Neuronal stem cell (in vitro differentiated cells): ENCODE data around the gene UBL3.
A peak's percentile ranks its signal among the peaks of the same experiment; 100 is the strongest.

Source experiments
- DNase-seq: peaks from one replicate; pipeline ENCODE4 v3.0.0-alpha.2; 2013; ENCODE audit warnings: low spot score
- H2AFZ ChIP-seq: one replicate; pipeline ENCODE4 v1.6.1; 2013; ENCODE audit warnings: mild to moderate bottlenecking, low read length, inconsistent platforms
- H2AK5ac ChIP-seq: 2 replicates; pipeline ENCODE4 v1.6.1; 2013; ENCODE audit warnings: low read depth, mild to moderate bottlenecking, inconsistent platforms, low read length, moderate library complexity, mixed read lengths
- H2BK120ac ChIP-seq: 2 replicates; pipeline ENCODE4 v1.6.1; 2013; ENCODE audit warnings: low read depth, mild to moderate bottlenecking, inconsistent platforms, low read length, moderate library complexity, mixed read lengths
- H2BK12ac ChIP-seq: one replicate; pipeline ENCODE4 v1.6.1; 2013; ENCODE audit warnings: low read length, inconsistent platforms
- H2BK15ac ChIP-seq: 2 replicates; pipeline ENCODE4 v1.6.1; 2013; ENCODE audit warnings: mild to moderate bottlenecking, low read length, inconsistent platforms, mixed read lengths
- H2BK5ac ChIP-seq: one replicate; pipeline ENCODE4 v1.6.1; 2013; ENCODE audit warnings: inconsistent platforms, mild to moderate bottlenecking, low read length, moderate library complexity
- H3K14ac ChIP-seq: one replicate; pipeline ENCODE4 v1.6.1; 2013; ENCODE audit warnings: low read length, inconsistent platforms
- H3K18ac ChIP-seq: 2 replicates; pipeline ENCODE4 v1.6.1; 2013; ENCODE audit warnings: low read length, inconsistent platforms
- H3K23ac ChIP-seq: 2 replicates; pipeline ENCODE4 v1.6.1; 2013; ENCODE audit warnings: low read depth, mild to moderate bottlenecking, mixed read lengths, low read length, inconsistent platforms; ENCODE audit not compliant: poor library complexity
- H3K27ac ChIP-seq: replicated peaks from 3 replicates; pipeline ENCODE4 v1.5.1; 2013; ENCODE audit warnings: low read length, inconsistent platforms
- H3K27me3 ChIP-seq, 3 experiments: 2 replicates each; pipeline ENCODE4 v1.6.1; 2013; ENCODE audit warnings: low read length in 3 of 3, mild to moderate bottlenecking in 2 of 3, inconsistent platforms in 1 of 3, low read depth in 1 of 3, mixed read lengths in 1 of 3, moderate library complexity in 1 of 3; ENCODE audit not compliant: control insufficient read depth in 3 of 3, insufficient read depth in 3 of 3
- H3K36me3 ChIP-seq, 2 donors: replicated peaks in 1 of 2; 2 replicates each; pipeline ENCODE4 v1.6.1; 2013; ENCODE audit warnings: low read length in 2 of 2; ENCODE audit not compliant: control insufficient read depth in 2 of 2, insufficient read depth in 2 of 2
- H3K4ac ChIP-seq: 2 replicates; pipeline ENCODE4 v1.6.1; 2013; ENCODE audit warnings: inconsistent platforms, mild to moderate bottlenecking, low read length, moderate library complexity
- H3K4me1 ChIP-seq, 2 donors: 1 replicate in 1 of 2; 2 replicates in 1 of 2; pipeline ENCODE4 v1.6.1; 2013; ENCODE audit warnings: low read length in 2 of 2, low read depth in 1 of 2; ENCODE audit not compliant: control insufficient read depth in 2 of 2, insufficient read depth in 1 of 2
- H3K4me2 ChIP-seq: one replicate; pipeline ENCODE4 v1.6.1; 2013; ENCODE audit warnings: mild to moderate bottlenecking, low read length, inconsistent platforms; ENCODE audit not compliant: insufficient read depth, poor library complexity, severe bottlenecking
- H3K4me3 ChIP-seq, 2 donors: 2 replicates each; pipeline ENCODE4 v1.5.1; 2013; ENCODE audit warnings: low read length in 2 of 2, mild to moderate bottlenecking in 2 of 2, inconsistent platforms in 1 of 2, moderate library complexity in 1 of 2
- H3K79me1 ChIP-seq: one replicate; pipeline ENCODE4 v1.6.1; 2013; ENCODE audit warnings: low read depth, mild to moderate bottlenecking, inconsistent platforms, low read length, moderate library complexity
- H3K9ac ChIP-seq: one replicate; pipeline ENCODE4 v1.6.1; 2013; ENCODE audit warnings: mild to moderate bottlenecking, low read depth, low read length, inconsistent platforms; ENCODE audit not compliant: poor library complexity
- H3K9me3 ChIP-seq, 2 donors: replicated peaks in 1 of 2; 2 replicates each; pipeline versions ENCODE3 to v1.6.1; 2013; ENCODE audit warnings: low read length in 2 of 2, mild to moderate bottlenecking in 2 of 2, inconsistent platforms in 1 of 2, low read depth in 1 of 2, mixed read lengths in 1 of 2, moderate library complexity in 1 of 2; ENCODE audit not compliant: control insufficient read depth in 2 of 2, insufficient read depth in 1 of 2
- H4K8ac ChIP-seq: one replicate; pipeline ENCODE4 v1.6.1; 2013; ENCODE audit warnings: low read depth, mild to moderate bottlenecking, inconsistent platforms, low read length, moderate library complexity
- H4K91ac ChIP-seq: one replicate; pipeline ENCODE4 v1.6.1; 2013; ENCODE audit warnings: low read length, low read depth, mild to moderate bottlenecking, inconsistent platforms; ENCODE audit not compliant: poor library complexity
- WGBS, 2 donors: extraction: QIAGEN DNeasy Blood & Tissue Kit; methylation state at CpG; one replicate each; pipeline ENCODE4 v1.1.7; 2013; ENCODE audit warnings: missing lambda C conversion rate in 2 of 2, mixed read lengths in 1 of 2; ENCODE audit not compliant: insufficient read length in 2 of 2, insufficient replicate concordance in 1 of 2; ENCODE audit errors: extremely low coverage in 2 of 2; 5-methylcytosine and 5-hydroxymethylcytosine counted together

Gene UBL3

GRCh38 chr13:29737061-29737460, 113.4 kb downstream of the UBL3 start:
- no peak overlapping the region for H3K27ac ChIP-seq
- no peak overlapping the region for H4K91ac ChIP-seq
- H2BK15ac ChIP-seq, result no peak overlapping the region
- no CpG with 5 or more reads among the region's 5 CpGs for WGBS, 2 donors
- peaks cover 0 to 6% (median 0%) of the 10 kb centered on the region in 3 experiments for H3K27me3 ChIP-seq
- no peak overlapping the region for H2BK12ac ChIP-seq
- no peak overlapping the region for H2AFZ ChIP-seq
- H3K79me1 ChIP-seq, result no peaks in the 10 kb centered on the region
- H2BK5ac ChIP-seq, result no peak overlapping the region
- no peak overlapping the region for H3K23ac ChIP-seq
- no peak overlapping the region for H2BK120ac ChIP-seq
- DNase-seq, result no peak
- no peak overlapping the region for H3K14ac ChIP-seq
- H3K4me3 ChIP-seq, result no peak overlapping the region
- no peaks in the 10 kb centered on the region for H3K36me3 ChIP-seq
- no peaks in the 10 kb centered on the region for H3K4me1 ChIP-seq
- no peak overlapping the region for H2AK5ac ChIP-seq
- no peak overlapping the region for H3K4ac ChIP-seq
- no peak overlapping the region for H4K8ac ChIP-seq
- no peaks in the 10 kb centered on the region for H3K9me3 ChIP-seq
- no peak overlapping the region for H3K18ac ChIP-seq
- H3K4me2 ChIP-seq, result no peak overlapping the region
- no peak overlapping the region for H3K9ac ChIP-seq

GRCh38 chr13:29733147-29733611, 117.2 kb downstream of the UBL3 start:
- Histone ChIP-seq H3K18ac (no peak overlapping the region), H2BK5ac (no peak overlapping the region), H3K27me3 (peaks cover 0 to 15% (median 0%) of the 10 kb centered on the region in 3 experiments), H3K27ac (no peak overlapping the region), H3K4me2 (no peak overlapping the region), H4K8ac (no peak overlapping the region), H3K23ac (no peak overlapping the region), H3K79me1 (no peaks in the 10 kb centered on the region), H3K36me3 (no peaks in the 10 kb centered on the region), H2BK120ac (no peak overlapping the region), H2AK5ac (no peak overlapping the region), H2BK12ac (no peak overlapping the region), H2BK15ac (no peak overlapping the region), H3K9me3 (no peaks in the 10 kb centered on the region), H3K4me3 (no peak overlapping the region), H3K14ac (no peak overlapping the region), H4K91ac (no peak overlapping the region), H3K4ac (no peak overlapping the region), H3K4me1 (no peaks in the 10 kb centered on the region), H2AFZ (no peak overlapping the region), H3K9ac (no peak overlapping the region)
- no CpG with 5 or more reads among the region's 5 CpGs for WGBS, 2 donors
- DNase-seq, result no peak

- Histone ChIP-seq H2AFZ (no peak overlapping the region), H3K27me3 (peaks cover 0 to 15% (median 0%) of the 10 kb centered on the region in 3 experiments), H2AK5ac (no peak overlapping the region), H2BK12ac (no peak overlapping the region), H3K9ac (no peak overlapping the region), H2BK120ac (no peak overlapping the region), H3K27ac (no peak overlapping the region), H3K4me3 (no peak overlapping the region), H3K18ac (no peak overlapping the region), H2BK15ac (no peak overlapping the region), H3K79me1 (no peaks in the 10 kb centered on the region), H4K91ac (no peak overlapping the region), H3K14ac (no peak overlapping the region), H3K9me3 (no peaks in the 10 kb centered on the region), H3K4me2 (no peak overlapping the region), H3K4me1 (no peaks in the 10 kb centered on the region), H3K4ac (no peak overlapping the region), H4K8ac (no peak overlapping the region), H3K36me3 (no peaks in the 10 kb centered on the region), H3K23ac (no peak overlapping the region), H2BK5ac (no peak overlapping the region)
- WGBS, 2 donors, result no CpG with 5 or more reads among the region's 3 CpGs
- no peak for DNase-seq
Observed at GRCh38 chr13:29730253-29730652, 120.2 kb downstream of the UBL3 start.

DNA sequence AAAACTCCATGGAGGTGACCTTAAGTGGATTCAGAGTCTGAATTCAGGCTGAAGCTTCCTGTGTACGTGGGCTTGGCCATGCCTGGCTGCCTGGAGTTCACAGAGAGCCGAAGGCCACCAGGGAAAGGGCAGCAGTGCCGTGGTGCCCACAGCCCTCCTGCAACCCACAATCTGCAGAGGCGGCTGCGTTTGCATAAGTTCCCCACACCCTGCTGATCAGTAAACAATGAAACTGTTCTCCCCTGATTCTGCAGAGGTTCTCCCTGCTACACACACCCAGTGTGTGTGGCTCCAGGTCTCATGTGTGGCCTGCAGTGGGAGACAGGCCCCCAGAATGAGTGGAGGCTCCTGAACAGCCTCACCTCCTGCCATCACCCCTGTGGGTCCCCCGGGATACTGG, 128.0 kb downstream of the UBL3 start:
- Histone ChIP-seq H3K27me3 (peaks cover 0 to 2% (median 0%) of the 10 kb centered on the region in 3 experiments), H4K8ac (no peak overlapping the region), H3K4ac (no peak overlapping the region), H3K23ac (no peak overlapping the region), H2BK120ac (no peak overlapping the region), H3K36me3 (no peaks in the 10 kb centered on the region), H3K14ac (no peak overlapping the region), H3K79me1 (no peaks in the 10 kb centered on the region), H3K9me3 (peaks cover 0 to 2% of the 10 kb centered on the region in 2 donors), H3K4me3 (no peak overlapping the region), H3K4me1 (peaks cover 0 to 2% of the 10 kb centered on the region in 2 donors), H3K4me2 (no peak overlapping the region), H3K9ac (no peak overlapping the region), H2AK5ac (no peak overlapping the region), H3K18ac (peak overlapping the region; percentile 61), H3K27ac (no peak overlapping the region), H2BK5ac (no peak overlapping the region), H2BK15ac (no peak overlapping the region), H2BK12ac (no peak overlapping the region), H2AFZ (no peak overlapping the region), H4K91ac (no peak overlapping the region)
- DNase-seq, result no peak
- no CpG with 5 or more reads among the region's 6 CpGs for WGBS, 2 donors
